HG02840 (cell line): Measurements from ENCODE around the gene CTNND2.
"Not testable (repeated sequence)": the region's sequence is repeated elsewhere in the genome, so short reads cannot be mapped to it uniquely, and the experiment has no call there.

Experiments used
- ATAC-seq: cut with Tn5 transposase; IDR thresholded peaks from one replicate; pipeline ENCODE4 v1.9.1; 2021; ENCODE audit warnings: mild to moderate bottlenecking, moderate library complexity, moderate number of reproducible peaks; ENCODE audit not compliant: unreplicated experiment, low FRiP score

Gene CTNND2

GRCh38 chr5:11361768-11362167 is 542.5 kb downstream of the CTNND2 start:
- no peak for ATAC-seq

- ATAC-seq = no peak
Measured at GRCh38 chr5:11357928-11358327, 546.3 kb downstream of the CTNND2 start.

GRCh38 chr5:11355491-11355890 is 548.8 kb downstream of the CTNND2 start:
- ATAC-seq = no peak

GRCh38 chr5:11346336-11346735 is 557.9 kb downstream of the CTNND2 start:
- no peak for ATAC-seq

- ATAC-seq = no peak
Measured at GRCh38 chr5:11335881-11336760, 568.1 kb downstream of the CTNND2 start.

GRCh38 chr5:11334404-11334803 is 569.8 kb downstream of the CTNND2 start:
- ATAC-seq = no peak

- no peak for ATAC-seq
Measured at GRCh38 chr5:11329679-11330078, 574.6 kb downstream of the CTNND2 start.

GRCh38 chr5:11324521-11325289 is 579.5 kb downstream of the CTNND2 start:
- no peak for ATAC-seq

GRCh38 chr5:11323761-11324160 is 580.5 kb downstream of the CTNND2 start:
- ATAC-seq = no peak

GRCh38 chr5:11322133-11322532 is 582.1 kb downstream of the CTNND2 start:
- no peak for ATAC-seq

- ATAC-seq = no peak
Measured at GRCh38 chr5:11319836-11320580, 584.2 kb downstream of the CTNND2 start.

- not testable (repeated sequence) for ATAC-seq
Measured at GRCh38 chr5:11313694-11314093, 590.6 kb downstream of the CTNND2 start.

GRCh38 chr5:11311731-11312130 is 592.5 kb downstream of the CTNND2 start:
- ATAC-seq = no peak

GRCh38 chr5:11311272-11311671 is 593.0 kb downstream of the CTNND2 start:
- ATAC-seq = no peak

- no peak for ATAC-seq
Measured at GRCh38 chr5:11310158-11310557, 594.1 kb downstream of the CTNND2 start.

GRCh38 chr5:11306365-11306764 is 597.9 kb downstream of the CTNND2 start:
- no peak for ATAC-seq

- ATAC-seq = no peak
Measured at GRCh38 chr5:11305245-11305644, 599.0 kb downstream of the CTNND2 start.

GRCh38 chr5:11304641-11305040 is 599.6 kb downstream of the CTNND2 start:
- no peak for ATAC-seq

GRCh38 chr5:11302663-11303062 is 601.6 kb downstream of the CTNND2 start:
- no peak for ATAC-seq

GRCh38 chr5:11301171-11301570 is 603.1 kb downstream of the CTNND2 start:
- no peak for ATAC-seq

GRCh38 chr5:11300736-11301135 is 603.5 kb downstream of the CTNND2 start:
- no peak for ATAC-seq
